Heart right ventricle (tissue), 16 donors: ENCODE results near the gene RGP1. TPM values are rescaled to one million over a fixed set of nuclear protein-coding genes. Genes with fewer than 3 reads are reported as not detected.

Source experiments
- ATAC-seq, 8 donors: fragments of 200-7000 bp; cut with Tn5 transposase; one replicate each; pipeline ENCODE4 v1.9.1; 2020; ENCODE audit warnings: mild to moderate bottlenecking in 8 of 8, moderate library complexity in 8 of 8, moderate number of reproducible peaks in 1 of 8
- DNase-seq, 2 donors: peaks; one replicate each; pipeline ENCODE4 v3.0.0-alpha.2; 2020
- H3K27ac ChIP-seq, 10 donors: fragments of 200-600 bp; sonication (generic) in 2 of 10; one replicate each; pipeline versions ENCODE4 v1.5.0 to v1.8.0; 2020 to 2022; ENCODE audit warnings: mild to moderate bottlenecking in 3 of 10
- H3K27me3 ChIP-seq, 7 donors: fragments of 200-600 bp; one replicate each; pipeline ENCODE4 v1.8.0; 2021 to 2022; ENCODE audit warnings: mild to moderate bottlenecking in 2 of 7
- H3K36me3 ChIP-seq, 9 donors: fragments of 200-600 bp; sonication (generic) in 1 of 9; one replicate each; pipeline versions ENCODE4 v1.5.0 to v1.8.0; 2020 to 2022; ENCODE audit warnings: mild to moderate bottlenecking in 2 of 9
- H3K4me1 ChIP-seq, 9 donors: fragments of 200-600 bp; sonication (generic) in 1 of 9; one replicate each; pipeline versions ENCODE4 v1.5.0 to v1.8.0; 2020 to 2022; ENCODE audit warnings: mild to moderate bottlenecking in 4 of 9
- H3K4me3 ChIP-seq, 10 donors: fragments of 200-600 bp; sonication (generic) in 2 of 10; one replicate each; pipeline versions ENCODE4 v1.5.0 to v1.8.0; 2020 to 2022; ENCODE audit warnings: mild to moderate bottlenecking in 7 of 10, moderate library complexity in 2 of 10
- H3K9me3 ChIP-seq, 11 donors: fragments of 200-600 bp in 10 of 11; sonication (generic) in 2 of 11; one replicate each; pipeline versions ENCODE4 v1.5.0 to v1.8.0; 2013 to 2022; ENCODE audit warnings: mild to moderate bottlenecking in 2 of 11, control low read depth in 1 of 11, moderate library complexity in 1 of 11
- WGBS, 2 donors: extraction: QIAGEN DNeasy Blood & Tissue Kit; methylation state at CpG; one replicate each; pipeline ENCODE4 v1.1.7; 2013; ENCODE audit warnings: inconsistent platforms in 1 of 2; 5-methylcytosine and 5-hydroxymethylcytosine counted together
- intact Hi-C, 10 donors: fragments of 100-400 bp; cut with DNase I; formaldehyde crosslinking; loops; one replicate each; pipeline versions ENCODE4 v1.11.1 to v1.14.2; 2022
- polyA plus RNA-seq, 2 donors: library from polyadenylated mRNA; stranded (reverse); fragments of 200-250 nt; gene quantifications; one replicate each; pipeline ENCODE4 v1.2.3, GENCODE V29; 2013
- total RNA-seq, 10 donors: library from RNA; stranded (reverse); fragmentation: NEBNext Ultra II Directional in 3 of 10; extraction: Animal tissue kit (Norgen Biotek cat#: 25700) in 3 of 10; gene quantifications; one replicate each; pipeline versions ENCODE4 v1.2.1 to v1.2.4, GENCODE V29; 2021 to 2023
- TF ChIP-seq, protein P1 (sequence below), 9 donors: fragments of 200-600 bp; sonication (generic) in 2 of 9; IDR thresholded peaks; one replicate each; pipeline versions ENCODE4 v1.5.0 to v1.8.0; 2021 to 2022; ENCODE audit warnings: antibody characterized with exemption in 9 of 9, mild to moderate bottlenecking in 5 of 9, moderate library complexity in 1 of 9
- donor health status: Arrhythmogenic right ventricular cardiomyopathy.
- donor health status: ischemic (EF 13 %, LVEDD 7.1; RV severe dilation, severe dysfunction).
- donor health status: healthy with polysubstance abuse.
- donor health status: DM: no; HTN: yes; CAD: no.
- donor health status: DM: no; HTN: no; CAD: no.
- donor health status: ischemic (EF 25% LVEDD 6.9; RV normal size, moderate dysfunction).
- donor health status: ischemic (EF 25% LVEDD 5.7; RV mildly dilated, moderate dysfunction).
- donor health status: healthy.
- donor health status: DM: yes; HTN: yes; CAD: no.
- donor health status: Ischemic cardiomyopathy.
- donor health status: ischemic (EF 35%, LVEDD 5.7; RV mildly dilated, moderate dysfunction).
- donor health status: nonischemic (EF 11% LVEDD 7.7; RV severe dilation, severe dysfunction).
- donor health status: DM: yes; HTN: yes; CAD: no.
- donor health status: PGD.
- donor health status: ischemic (EF 29% LVEDD 5.4; RV normal size, mild dysfunction).
- donor health status: nonischemic (EF 23%, LVEDD 6.1; RV moderate dilation, normal function).

The RGP1 gene
- total and polyA plus RNA-seq, 12 donors: 8.2 to 39.4 (median 32.1) TPM

DNA sequence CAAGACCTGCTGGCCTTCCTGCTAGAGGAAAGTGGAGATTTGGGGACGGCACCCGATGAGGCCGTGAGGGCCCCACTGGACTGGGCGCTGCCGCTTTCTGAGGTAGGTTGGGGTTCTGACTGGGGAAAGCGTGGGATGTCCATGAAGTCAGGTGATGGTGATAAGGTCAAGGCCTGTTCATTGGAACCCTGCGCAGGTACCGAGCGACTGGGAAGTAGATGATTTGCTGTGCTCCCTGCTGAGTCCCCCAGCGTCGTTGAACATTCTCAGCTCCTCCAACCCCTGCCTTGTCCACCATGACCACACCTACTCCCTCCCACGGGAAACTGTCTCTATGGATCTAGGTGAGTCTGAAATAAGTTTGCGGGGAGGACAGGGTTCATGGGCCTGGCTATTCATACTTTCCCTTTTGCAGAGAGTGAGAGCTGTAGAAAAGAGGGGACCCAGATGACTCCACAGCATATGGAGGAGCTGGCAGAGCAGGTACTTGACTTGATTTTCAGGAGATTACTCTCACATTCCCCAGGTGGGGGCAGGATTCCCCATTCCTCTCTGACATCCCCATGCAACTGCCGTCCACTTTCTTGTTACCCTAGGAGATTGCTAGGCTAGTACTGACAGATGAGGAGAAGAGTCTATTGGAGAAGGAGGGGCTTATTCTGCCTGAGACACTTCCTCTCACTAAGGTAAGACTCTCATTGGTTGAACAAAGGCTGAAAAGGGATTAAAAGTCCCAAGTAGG, 16.1 kb upstream of the RGP1 start:
- Histone ChIP-seq H3K27ac (peak overlapping the region; percentile 93 to 99 (median 98)), H3K27me3 (no peaks in the 10 kb centered on the region), H3K9me3 (no peaks in the 10 kb centered on the region), H3K4me1 (peaks cover 37 to 69% (median 49%) of the 10 kb centered on the region in 9 donors), H3K4me3 (peak overlapping the region; percentile 55 to 98 (median 80)), H3K36me3 (peaks cover 0 to 45% (median 28%) of the 10 kb centered on the region in 9 donors)
- DNase-seq (peak in 1 of 2 donors; percentile 28), ATAC-seq (peak in 7 of 8 donors; percentile 0 to 13 (median 2))
- intact Hi-C loops: loop anchor here in 7 of 10 donors (1.0 to 10.0 kb wide), 7 partner anchors 16 to 131 kb away; partner anchors contain the start of genes GBA2 (in 4 of the 7), RGP1 (in 4 of the 7), CCDC107 (in 1 of the 7) and FAM221B (in 1 of the 7)
- TF ChIP-seq, protein P1, sequence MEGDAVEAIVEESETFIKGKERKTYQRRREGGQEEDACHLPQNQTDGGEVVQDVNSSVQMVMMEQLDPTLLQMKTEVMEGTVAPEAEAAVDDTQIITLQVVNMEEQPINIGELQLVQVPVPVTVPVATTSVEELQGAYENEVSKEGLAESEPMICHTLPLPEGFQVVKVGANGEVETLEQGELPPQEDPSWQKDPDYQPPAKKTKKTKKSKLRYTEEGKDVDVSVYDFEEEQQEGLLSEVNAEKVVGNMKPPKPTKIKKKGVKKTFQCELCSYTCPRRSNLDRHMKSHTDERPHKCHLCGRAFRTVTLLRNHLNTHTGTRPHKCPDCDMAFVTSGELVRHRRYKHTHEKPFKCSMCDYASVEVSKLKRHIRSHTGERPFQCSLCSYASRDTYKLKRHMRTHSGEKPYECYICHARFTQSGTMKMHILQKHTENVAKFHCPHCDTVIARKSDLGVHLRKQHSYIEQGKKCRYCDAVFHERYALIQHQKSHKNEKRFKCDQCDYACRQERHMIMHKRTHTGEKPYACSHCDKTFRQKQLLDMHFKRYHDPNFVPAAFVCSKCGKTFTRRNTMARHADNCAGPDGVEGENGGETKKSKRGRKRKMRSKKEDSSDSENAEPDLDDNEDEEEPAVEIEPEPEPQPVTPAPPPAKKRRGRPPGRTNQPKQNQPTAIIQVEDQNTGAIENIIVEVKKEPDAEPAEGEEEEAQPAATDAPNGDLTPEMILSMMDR (IDR thresholded peaks at IDR 0.05): no peak
- WGBS, 2 donors: 2% methylated on average over 14 of the region's 14 CpGs

DNA sequence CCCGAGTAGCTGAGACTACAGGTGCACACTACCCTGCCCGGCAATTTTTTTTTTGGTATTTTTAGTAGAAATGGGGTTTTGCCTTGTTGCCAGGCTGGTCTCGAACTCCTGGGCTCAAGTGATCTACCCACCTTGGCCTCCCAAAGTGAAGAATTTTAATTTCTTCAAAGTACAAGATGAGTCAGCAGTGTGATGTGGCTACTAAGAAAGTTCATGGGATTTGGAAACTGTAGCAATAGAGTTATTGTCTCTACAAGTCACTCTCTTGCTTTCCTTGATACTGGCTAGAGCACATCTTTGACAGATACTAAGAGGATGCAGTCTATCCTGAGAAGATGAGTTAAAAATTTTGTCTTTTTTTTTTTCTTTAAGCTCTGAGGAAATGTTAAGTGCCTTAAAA, 15.0 kb upstream of the RGP1 start:
- no peak for DNase-seq
- Histone ChIP-seq H3K9me3 (no peaks in the 10 kb centered on the region), H3K27me3 (no peaks in the 10 kb centered on the region), H3K27ac (peak overlapping the region in 4 of 10 donors; percentile 6 to 99 (median 98)), H3K4me3 (no peak overlapping the region), H3K4me1 (peaks cover 27 to 58% (median 38%) of the 10 kb centered on the region in 9 donors), H3K36me3 (peaks cover 0 to 56% (median 40%) of the 10 kb centered on the region in 9 donors)
- TF ChIP-seq, protein P1 (IDR thresholded peaks at IDR 0.05): no peak
- 92 to 95% methylated on average over 3 of the region's 3 CpGs for WGBS, 2 donors
- intact Hi-C loops: loop anchor here in 3 of 10 donors (5.0 to 10.0 kb wide), 4 partner anchors 79 to 132 kb away; partner anchors contain the start of genes CCDC107 (in 1 of the 3), FAM221B (in 1 of the 3), HINT2 (in 1 of the 3) and RMRP (in 1 of the 3)
- no peak for ATAC-seq

DNA sequence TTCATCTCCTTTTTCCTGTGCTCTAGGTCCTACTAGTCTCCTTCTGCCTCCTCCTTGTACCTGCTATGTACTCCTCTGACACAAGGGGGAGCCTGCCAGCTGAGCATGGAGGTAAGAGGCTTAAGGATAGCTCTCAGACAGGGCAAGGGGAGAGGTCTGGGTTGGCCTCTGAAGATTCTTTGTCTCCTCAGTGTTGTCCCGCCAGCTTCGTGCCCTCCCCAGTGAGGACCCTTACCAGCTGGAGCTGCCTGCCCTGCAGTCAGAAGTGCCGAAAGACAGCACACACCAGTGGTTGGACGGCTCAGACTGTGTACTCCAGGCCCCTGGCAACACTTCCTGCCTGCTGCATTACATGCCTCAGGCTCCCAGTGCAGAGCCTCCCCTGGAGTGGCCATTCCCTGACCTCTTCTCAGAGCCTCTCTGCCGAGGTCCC, 12.9 kb upstream of the RGP1 start:
- ATAC-seq: no peak
- Histone ChIP-seq H3K36me3 (peaks cover 0 to 77% (median 54%) of the 10 kb centered on the region in 9 donors), H3K4me1 (peaks cover 6 to 36% (median 17%) of the 10 kb centered on the region in 9 donors), H3K9me3 (no peaks in the 10 kb centered on the region), H3K27ac (peak overlapping the region in 4 of 10 donors; percentile 18 to 44 (median 32)), H3K27me3 (no peaks in the 10 kb centered on the region), H3K4me3 (no peak overlapping the region)
- intact Hi-C loops: loop anchor here in 2 of 10 donors (10.0 kb wide), 2 partner anchors 79 to 81 kb away; partner anchors contain the start of genes CCDC107 (in 1 of the 2), HINT2 (in 1 of the 2), RMRP (in 1 of the 2) and SIT1 (in 1 of the 2)
- peak in 1 of 2 donors; percentile 57 for DNase-seq
- 24 to 31% methylated on average over 5 of the region's 5 CpGs for WGBS, 2 donors
- TF ChIP-seq, protein P1 (IDR thresholded peaks at IDR 0.05): peak; percentile 59 to 83 (median 78)

DNA sequence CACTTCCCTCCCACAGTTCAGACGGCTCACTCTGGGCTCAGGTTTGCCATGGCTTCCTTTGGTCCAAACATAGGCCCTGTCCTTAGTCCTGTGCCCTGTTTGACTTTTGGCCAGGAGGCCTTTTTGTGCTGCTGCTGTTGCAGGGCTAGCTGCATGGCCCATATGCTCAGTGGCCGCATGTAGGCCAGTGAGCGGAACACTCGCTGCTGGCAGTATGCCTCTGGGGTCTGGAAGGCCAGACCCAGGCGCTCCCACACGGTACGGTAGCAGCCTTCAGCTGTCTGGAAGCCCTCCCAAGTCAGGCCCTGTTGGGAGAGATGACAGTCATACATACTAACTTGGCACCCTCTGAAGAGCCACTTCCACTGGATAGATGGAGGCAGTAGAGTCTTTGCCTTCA, 11.9 kb upstream of the RGP1 start:
- TF ChIP-seq, protein P1 (IDR thresholded peaks at IDR 0.05): no peak
- DNase-seq: no peak
- H3K4me1 ChIP-seq: peaks cover 6 to 34% (median 16%) of the 10 kb centered on the region in 9 donors
- peak overlapping the region in 2 of 10 donors; percentile 24 to 40 for H3K27ac ChIP-seq
- no peak for ATAC-seq
- peaks cover 0 to 87% (median 62%) of the 10 kb centered on the region in 9 donors for H3K36me3 ChIP-seq
- H3K9me3 ChIP-seq: no peaks in the 10 kb centered on the region
- intact Hi-C loops: loop anchor here in 2 of 10 donors (10.0 kb wide), 2 partner anchors 78 to 82 kb away; partner anchors contain the start of genes CCDC107 (in 1 of the 2), HINT2 (in 1 of the 2), RMRP (in 1 of the 2) and SIT1 (in 1 of the 2)
- no peaks in the 10 kb centered on the region for H3K27me3 ChIP-seq
- no peak overlapping the region for H3K4me3 ChIP-seq
- WGBS, 2 donors: 52 to 60% methylated on average over 7 of the region's 7 CpGs
